GM19025 (cell line): ENCODE results near the gene KRTAP5-4.
"Not testable (repeated sequence)": the region's sequence is repeated elsewhere in the genome, so short reads cannot be mapped to it uniquely, and the experiment has no call there.

ENCODE experiments used
- ATAC-seq: cut with Tn5 transposase; IDR thresholded peaks from one replicate; pipeline ENCODE4 v1.9.1; 2021; ENCODE audit warnings: mild to moderate bottlenecking, low read depth, moderate library complexity; ENCODE audit not compliant: unreplicated experiment

The KRTAP5-4 gene

DNA sequence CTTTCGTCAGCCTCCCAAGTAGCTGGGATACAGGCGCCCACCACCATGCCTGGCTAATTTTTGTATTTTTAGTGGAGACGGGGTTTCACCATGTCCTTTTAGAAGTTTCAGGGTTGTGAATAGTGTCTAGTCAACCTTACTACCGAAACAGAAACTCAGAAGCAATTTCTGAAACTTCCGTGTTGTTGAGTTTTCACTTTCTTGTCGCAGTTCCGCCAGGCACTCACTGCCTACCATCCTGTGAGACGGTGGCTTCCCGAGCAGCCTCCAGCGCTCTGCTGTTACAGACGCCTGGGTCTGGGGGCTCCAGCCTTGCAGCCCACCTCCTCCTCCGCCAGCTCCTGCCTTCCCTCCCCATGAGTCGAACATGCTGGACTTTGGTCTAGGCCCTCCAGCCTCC is 16.0 kb downstream of the KRTAP5-4 start:
- peak; percentile 78 for ATAC-seq

DNA sequence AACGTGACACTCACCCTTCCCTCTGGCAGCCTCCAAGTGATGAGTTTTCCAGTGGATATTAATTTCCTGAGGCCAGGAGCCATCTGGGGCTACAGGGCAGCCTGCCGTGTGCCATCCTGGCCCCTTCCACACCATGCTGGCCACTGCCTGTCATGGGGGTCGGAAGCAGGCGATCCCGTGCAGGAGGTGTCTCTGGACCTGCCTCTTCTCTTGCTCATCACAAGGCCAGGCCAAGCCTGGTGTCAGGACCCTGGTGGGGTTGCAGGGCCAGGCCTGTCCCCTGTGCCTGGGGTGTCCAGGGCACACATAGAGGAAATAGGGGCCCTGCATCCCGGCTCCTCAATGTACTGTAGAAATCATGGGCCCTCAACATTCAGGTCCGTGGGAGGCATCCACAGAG is 17.2 kb downstream of the KRTAP5-4 start:
- ATAC-seq, result no peak

DNA sequence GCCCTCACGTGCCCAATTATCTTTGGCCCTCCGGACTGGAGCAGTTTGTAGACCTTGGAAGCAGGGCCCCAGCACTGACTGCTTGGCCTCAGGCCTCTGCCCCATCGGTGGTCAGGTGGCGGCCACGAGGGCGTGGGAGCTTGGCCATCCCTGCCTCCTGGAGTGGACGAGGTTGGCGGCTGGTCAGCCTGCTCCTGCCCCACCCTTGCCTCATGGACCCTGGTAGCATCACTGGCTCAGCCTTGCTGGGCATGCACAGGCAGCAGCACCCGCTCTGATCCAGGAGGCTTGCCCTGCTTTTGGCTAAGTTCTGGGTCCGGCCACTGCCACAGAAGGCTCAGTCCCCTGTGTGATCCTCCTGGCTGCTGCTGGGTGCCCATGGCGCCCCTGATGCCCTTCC is 17.8 kb downstream of the KRTAP5-4 start:
- ATAC-seq, result no peak

DNA sequence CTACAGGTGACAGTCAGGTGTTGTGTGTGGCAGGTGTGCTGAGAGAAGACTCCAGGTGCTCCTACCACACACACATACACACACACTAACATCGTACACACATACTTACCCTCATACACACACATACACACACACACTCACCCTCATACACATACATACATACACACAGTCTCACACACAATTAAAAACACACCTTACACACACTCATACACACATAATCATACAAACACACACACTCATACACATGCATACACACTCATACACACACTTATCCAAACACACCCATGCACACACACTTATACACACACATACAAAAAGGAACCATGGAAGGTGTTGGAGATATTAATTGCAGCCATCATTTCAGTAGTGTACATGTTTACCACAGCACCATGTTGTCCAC is 18.3 kb downstream of the KRTAP5-4 start:
- no peak for ATAC-seq

DNA sequence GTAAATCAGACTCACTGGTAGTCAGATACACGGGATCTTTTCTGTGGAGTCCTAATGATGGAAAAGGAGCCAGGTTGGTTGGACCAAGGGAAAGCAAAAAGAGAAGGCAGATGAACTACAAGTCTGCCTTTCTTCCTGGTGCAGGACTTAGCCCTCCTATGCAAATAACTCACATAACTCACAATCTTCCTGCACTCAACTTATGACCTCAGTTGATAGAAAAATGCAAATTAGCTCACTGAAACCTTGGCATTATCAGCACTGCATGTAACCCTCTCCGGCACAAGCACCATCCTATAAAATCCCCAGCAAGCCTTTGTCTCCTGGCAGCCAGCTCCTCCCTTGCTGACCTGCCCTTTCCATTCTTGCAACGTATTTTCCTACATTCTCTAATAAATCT is 20.3 kb downstream of the KRTAP5-4 start:
- ATAC-seq, result not testable (repeated sequence)

DNA sequence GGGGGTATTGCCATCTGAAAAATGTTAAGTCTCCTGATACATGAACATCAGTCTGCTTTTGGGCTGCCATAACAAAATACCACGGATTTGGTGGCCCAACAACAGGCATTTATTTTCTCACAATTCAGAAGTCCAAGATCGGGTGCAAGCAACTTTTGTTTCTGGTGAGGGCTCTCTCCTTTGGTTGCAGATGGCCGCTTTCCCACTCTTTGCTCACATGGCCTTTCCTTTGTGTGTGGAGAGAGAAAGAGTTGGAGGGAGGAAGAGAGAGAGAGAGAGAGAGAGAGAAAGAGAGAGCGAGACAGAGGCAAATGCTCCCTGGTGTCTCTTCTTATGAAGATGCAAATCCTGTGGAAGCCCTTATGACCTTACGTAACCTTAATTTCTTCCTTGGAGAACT is 21.3 kb downstream of the KRTAP5-4 start:
- no peak for ATAC-seq

DNA sequence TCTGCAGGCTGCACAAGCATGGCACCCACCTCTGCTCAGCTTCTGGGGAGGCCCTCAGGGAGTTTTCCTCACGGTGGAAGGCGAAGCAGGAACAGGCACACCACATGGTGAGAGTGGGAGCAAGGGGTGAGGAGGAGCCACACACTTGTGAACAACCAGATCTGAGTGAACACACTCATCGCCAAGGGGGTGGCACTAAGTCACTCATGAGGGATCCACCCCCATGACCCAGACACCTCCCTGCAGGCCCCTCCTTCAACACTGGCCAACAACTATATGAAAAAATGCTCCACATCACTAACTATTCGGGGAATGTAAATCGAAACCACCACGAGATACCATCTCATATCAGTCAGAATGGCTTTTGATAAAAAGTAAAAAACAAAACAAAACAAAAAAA is 23.1 kb downstream of the KRTAP5-4 start:
- ATAC-seq, result no peak

DNA sequence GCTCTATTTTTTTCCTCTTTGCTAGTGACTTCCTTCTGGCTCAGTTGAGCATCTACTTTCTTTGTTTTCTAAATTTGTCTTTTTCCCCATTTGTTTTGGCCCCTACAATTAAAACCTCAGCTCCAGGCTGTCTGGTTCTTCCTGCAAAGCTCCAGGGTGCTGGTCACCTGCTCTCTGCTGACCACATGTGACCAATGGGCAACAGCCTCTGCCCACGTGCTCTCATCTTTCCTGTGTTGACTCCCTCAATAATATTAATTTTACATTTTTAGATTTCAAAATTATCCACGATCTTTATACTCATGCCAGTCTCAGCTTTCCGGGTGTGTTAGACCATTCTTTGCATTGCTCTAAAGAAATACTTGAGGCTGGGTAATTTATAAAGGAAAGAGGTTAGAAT is 23.5 kb downstream of the KRTAP5-4 start:
- ATAC-seq, result not testable (repeated sequence)

DNA sequence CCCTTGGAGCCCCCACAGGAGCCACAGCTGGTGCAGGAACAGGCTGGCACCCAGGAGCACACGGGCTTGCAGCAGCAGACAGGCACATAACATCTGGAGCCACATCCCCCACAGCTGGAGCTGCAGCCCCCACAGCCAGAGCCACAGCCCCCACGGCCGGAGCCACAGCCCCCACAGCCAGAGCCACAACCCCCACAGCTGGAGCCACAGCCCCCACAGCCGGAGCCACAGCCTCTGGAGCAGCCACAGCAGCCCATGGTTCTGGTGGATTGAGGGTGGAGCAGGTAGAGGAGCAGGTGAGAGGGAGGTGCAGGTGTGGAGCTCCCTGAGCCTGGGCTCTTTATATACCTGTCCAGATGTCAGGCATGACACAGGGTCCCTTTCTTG is 24.0 kb downstream of the KRTAP5-4 start, which contains the start of gene KRTAP5-2:
Gene KRTAP5-2, minus strand, starts transcription at position 301 of the 387 bp plus-strand sequence. Its CDS starts 44 bp downstream, at position 257.
- ATAC-seq, result no peak

DNA sequence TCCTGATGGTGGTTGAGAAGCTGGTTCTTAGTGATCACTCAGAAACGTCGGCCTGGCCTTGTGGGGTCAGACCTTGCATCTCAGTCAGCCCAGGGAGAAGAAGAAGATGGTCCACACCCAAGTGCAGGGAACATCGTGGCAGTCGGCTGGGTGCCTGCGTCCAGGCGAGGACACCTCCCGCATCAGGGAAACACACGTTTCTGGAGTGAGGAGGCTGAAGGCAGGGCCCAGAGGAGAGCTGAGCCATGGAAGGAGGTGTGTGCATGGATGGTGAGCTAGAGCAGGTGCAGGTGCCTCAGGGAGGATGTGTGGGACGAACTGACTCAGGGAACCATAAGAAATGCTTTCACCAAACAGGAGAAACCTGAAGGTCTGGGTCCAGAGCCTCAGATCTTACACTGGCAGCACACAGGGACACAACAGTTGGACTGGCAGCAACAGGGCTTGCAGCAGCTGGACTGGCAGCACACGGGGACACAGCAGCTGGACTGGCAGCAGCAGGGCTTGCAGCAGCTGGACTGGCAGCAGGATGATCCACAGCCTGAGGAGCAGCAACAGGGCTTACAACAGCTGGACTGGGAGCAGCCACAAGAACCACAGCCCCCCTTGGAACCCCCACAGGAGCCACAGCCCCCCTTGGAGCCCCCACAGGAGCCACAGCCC is 24.5 kb downstream of the KRTAP5-4 start:
- ATAC-seq, result no peak

DNA sequence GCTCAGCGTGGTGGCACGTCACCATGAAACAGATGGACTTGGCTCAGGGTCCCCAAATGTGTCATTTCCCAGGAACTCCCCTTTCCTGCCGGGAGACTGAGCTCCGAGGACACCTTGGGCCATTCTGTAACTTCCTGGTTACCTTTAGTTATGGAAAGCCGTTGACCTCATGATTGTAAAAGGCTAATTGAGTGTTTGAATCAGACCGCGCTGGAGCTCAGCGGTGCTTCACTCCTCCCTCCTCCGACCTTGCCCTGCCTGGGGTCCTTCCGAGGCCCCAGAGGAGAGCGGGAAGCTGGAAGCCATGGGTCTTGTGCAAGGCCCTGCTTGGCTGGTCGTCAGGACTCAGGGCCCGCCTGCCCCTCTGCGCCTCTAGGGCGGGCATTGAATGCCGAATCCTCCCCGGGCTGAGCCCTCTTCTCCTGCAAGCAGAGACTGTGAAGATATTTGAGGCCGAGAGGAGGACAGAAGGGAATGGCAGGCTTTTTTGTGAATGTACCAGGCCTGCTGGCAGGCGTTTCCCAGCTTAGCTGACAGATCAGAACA is 25.3 kb downstream of the KRTAP5-4 start:
- ATAC-seq, result not testable (repeated sequence)

DNA sequence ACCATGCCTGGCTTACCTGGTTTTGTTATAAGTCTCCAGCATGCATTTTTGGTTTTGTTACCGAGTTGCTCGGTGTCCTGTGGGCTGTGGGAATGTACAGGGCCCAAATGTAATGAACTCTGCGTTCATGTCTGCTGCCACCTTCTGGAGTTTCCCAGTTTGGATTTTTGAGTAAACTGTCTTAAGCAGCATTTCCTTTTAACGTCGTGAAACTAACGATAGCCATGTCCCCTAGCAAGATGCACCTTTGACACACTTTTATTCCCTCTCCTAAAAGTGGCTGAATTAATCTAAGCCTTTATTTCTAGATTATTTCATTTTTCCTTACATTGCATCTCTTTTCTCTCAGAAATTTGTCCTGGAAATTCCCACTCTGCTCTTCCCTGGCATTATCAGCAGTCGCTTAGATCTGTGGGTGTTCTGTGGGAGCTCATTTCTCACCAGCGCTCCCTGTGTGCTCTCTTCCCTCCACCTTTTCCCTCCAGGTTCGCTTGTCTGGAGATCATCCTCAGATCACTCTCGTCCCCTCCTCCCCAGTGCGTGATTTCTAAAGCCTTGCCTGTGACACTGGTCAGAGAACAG is 25.9 kb downstream of the KRTAP5-4 start:
- not testable (repeated sequence) for ATAC-seq

DNA sequence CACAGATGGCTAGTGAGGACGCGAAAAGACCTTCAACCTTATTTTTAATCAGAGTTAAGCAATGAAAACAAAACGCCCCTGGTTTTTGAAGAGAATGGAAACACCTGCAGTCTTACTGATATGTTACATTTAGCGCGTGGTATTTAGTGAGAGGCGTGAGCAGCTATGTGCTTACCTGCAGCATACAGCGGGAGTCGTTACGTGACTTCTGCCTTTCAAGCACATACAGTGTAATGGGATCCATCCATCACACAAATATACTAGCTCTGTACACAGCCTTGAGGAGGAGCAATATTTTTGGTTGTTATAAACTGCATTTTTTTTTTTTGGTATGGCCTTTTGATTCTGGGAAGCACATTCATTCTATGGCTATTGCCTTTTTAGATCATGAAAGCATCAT is 29.3 kb downstream of the KRTAP5-4 start:
- no peak for ATAC-seq

DNA sequence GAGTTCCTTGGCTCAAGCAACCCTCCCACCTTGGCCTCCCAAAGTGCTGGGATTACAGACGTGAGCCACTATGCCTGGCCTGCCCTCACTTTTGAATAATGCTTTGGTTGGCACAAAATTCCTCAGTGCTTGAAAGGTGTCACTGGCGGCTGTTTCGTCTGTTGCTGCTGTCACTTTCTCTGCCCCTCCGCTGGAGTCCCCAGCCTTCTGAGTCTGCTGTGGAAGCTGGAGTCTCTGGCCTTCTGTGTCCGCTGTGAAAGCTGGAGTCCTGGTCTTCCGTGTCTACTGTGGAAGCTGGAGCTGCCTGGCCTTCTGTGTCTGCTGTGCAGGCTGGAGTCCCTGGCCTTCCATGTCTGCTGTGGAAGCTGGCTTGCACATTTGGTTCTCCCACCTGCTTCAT is 31.9 kb downstream of the KRTAP5-4 start:
- ATAC-seq, result no peak

DNA sequence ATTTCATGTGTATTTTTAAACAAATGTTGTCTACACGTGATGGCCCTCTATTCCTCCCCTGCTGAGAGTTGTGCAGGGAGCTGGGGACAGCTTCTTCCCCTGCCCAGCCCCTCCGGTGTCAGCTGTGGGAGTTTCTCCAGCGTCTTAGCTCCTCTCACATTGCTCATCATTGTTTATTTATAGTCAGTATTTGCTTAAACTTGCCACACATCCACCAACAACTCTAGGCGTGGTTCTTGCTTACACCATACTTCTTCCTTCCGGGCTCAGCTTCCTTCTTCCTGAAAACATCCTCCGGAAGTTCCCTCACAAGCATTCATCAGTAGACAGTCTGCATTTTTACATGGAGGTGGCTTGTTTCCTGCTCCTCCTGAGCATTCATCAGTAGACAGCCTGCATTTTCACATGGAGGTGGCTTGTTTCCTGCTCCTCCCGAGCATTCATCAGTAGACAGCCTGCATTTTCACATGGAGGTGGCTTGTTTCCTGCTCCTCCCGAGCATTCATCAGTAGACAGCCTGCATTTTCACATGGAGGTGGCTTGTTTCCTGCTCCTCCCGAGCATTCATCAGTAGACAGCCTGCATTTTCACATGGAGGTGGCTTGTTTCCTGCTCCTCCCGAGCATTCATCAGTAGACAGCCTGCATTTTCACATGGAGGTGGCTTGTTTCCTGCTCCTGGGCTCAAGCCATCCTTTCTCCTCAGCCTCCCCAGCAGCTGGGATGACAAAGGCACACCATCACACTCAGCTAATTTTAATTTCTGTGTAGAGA is 32.6 kb downstream of the KRTAP5-4 start:
- not testable (repeated sequence) for ATAC-seq

DNA sequence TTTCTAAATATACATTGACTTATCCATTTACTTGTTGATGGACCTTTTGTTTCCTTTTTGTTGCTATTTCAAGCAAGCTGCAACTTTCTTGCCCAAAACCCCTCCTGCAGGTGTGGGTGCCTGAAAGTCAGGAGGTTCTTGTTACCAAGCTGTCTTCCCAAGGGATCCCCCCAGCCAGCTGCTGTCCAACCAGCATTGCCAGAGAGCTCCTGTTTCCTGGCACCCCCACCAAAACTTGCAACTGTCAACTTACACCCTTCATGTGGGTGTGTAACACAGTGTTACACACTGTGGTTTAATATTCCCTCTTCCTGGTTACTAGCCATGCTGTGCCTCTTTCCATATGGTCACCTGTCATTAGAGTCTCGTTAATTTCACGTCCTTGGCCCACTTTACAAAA is 35.2 kb downstream of the KRTAP5-4 start:
- ATAC-seq, result no peak

DNA sequence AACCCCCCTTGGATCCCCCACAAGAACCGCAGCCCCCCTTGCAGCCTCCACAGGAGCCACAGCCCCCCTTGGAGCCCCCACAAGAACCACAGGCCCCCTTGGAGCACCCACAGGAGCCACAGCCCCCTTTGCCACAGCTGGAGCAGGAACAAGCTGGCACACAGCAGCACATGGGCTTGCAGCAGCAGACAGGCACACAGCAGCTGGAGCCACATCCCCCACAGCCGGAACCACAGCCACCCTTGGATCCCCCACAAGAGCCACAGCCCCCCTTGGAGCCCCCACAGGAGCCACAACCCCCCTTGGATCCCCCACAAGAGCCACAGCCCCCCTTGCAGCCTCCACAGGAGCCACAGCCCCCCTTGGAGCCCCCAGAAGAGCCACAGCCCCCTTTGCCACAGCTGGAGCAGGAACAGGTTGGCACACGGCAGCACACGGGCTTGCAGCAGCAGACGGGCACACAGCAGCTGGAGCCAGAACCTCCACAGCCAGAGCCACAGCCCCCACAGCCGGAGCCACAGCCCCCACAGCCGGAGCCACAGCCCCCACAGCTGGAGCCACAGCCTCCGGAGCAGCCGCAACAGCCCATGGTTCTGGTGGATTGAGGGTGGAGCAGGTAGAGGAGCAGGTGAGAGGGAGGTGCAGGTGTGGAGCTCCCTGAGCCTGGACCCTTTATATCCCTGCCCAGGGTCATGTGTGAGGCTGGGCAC is 37.1 kb downstream of the KRTAP5-4 start, which contains the start of gene KRTAP5-1:
Gene KRTAP5-1, minus strand, starts transcription at position 623 of the 710 bp plus-strand sequence. Its CDS starts 34 bp downstream, at position 589.
- ATAC-seq, result not testable (repeated sequence)

DNA sequence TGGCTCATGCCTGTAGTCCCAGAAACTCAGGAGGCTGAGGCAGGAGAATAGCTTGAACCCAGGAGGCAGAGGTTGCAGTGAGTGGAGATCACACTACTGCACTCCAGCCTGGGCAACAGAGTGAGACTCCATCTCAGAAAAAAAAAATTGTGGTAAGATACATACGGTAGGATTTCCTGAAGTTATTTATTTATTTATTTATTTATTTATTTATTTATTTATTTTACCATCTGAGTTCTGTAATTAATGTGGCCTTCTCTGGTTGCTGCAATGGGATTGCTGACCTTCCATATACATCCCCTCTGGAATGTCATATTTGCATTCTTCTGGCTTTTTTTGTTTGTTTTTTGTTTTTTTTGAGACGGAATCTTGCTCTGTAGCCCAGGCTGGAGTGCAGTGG is 39.0 kb downstream of the KRTAP5-4 start:
- not testable (repeated sequence) for ATAC-seq

DNA sequence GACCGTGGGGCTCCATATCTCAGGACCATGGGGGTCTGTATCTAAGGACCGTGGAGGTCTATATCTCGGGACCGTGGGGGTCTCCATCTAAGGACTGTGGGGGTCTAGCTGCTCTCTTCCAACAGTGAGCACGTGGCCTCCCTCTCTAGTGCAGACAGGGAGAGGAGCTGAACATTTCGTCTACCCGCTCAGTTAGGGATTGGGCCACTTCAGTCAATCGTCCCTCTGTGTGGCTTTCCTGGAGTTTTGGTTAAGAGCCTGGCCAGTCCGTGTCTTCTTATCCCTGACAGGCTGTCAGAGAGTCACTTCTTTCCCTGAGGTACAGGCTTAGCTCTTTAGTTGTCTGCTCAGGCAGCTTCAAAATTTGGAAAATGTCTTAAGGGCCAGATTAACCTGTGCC is 40.0 kb downstream of the KRTAP5-4 start:
- no peak for ATAC-seq

DNA sequence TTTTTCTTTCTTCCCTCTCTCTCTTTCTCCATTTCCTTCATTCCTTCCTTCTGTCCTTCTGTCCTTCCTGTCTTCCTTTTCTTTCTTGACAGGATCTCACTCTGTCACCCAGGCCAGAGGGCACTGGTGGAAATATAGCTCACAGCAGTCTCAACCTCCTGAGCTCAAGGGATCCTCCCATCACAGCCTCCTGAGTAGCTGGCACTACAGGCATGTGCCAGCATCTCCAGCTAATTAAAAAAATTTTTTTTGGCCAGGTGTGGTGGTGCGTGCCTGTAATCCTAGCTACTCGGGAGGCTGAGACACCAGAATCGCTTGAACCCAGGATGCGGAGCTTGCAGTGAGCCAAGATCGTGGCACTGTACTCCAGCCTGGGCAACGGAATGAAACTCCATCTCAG is 45.1 kb downstream of the KRTAP5-4 start:
- no peak for ATAC-seq

DNA sequence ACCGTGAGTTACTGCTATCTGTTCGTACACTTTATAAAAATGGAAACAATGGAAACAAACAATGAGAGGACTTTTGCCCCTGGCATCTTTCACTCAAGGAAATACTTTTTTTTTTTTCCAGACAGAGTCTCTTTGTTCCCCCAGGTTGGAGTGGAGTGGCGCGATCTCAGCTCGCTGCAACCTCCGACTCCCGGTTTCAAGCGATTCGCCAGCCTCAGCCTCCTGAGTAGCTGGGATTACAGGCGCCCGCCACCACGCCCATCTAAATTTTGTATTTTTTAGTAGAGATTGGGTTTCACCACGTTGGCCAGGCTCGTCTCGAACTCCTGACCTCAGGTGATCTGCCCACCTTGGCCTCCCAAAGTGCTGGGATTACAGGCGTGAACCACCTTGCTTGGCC is 46.2 kb downstream of the KRTAP5-4 start:
- ATAC-seq, result not testable (repeated sequence)
